ENCODE measurements around the gene BANK1. TPM values are rescaled to one million over a fixed set of nuclear protein-coding genes. Genes with fewer than 3 reads are reported as not detected.

Gene BANK1
- total RNA-seq, 2 donors from 2014 or later = 0.22 to 0.46 TPM

- no peak for ATAC-seq (replicated peaks in 1 of 2)
- Mint-ChIP-seq H3K4me1 (ENCODE audit: low read depth) (no peaks in the 10 kb centered on the region), H3K36me3 (ENCODE audit: insufficient read depth in 2 of 2) (no peaks in the 10 kb centered on the region), H3K4me3 (no peak overlapping the region), H3K9me3 (no peaks in the 10 kb centered on the region), H3K27ac (no peak overlapping the region), H3K27me3 (ENCODE audit: low read depth) (no peaks in the 10 kb centered on the region)
- DNase-seq = no peak
Observed at GRCh38 chr4:102037566-102037965, 247.0 kb downstream of the BANK1 start.

GRCh38 chr4:102042871-102043802 is 252.6 kb downstream of the BANK1 start:
- Mint-ChIP-seq H3K4me1 (ENCODE audit: low read depth) (no peaks in the 10 kb centered on the region), H3K27ac (no peak overlapping the region), H3K27me3 (ENCODE audit: low read depth) (no peaks in the 10 kb centered on the region), H3K9me3 (no peaks in the 10 kb centered on the region), H3K4me3 (no peak overlapping the region), H3K36me3 (ENCODE audit: insufficient read depth in 2 of 2) (no peaks in the 10 kb centered on the region)
- ATAC-seq (replicated peaks in 1 of 2) = no peak
- no peak for DNase-seq

GRCh38 chr4:102047616-102048015 is 257.1 kb downstream of the BANK1 start:
- Mint-ChIP-seq H3K4me1 (ENCODE audit: low read depth) (no peaks in the 10 kb centered on the region), H3K27ac (no peak overlapping the region), H3K27me3 (ENCODE audit: low read depth) (no peaks in the 10 kb centered on the region), H3K4me3 (no peak overlapping the region), H3K9me3 (no peaks in the 10 kb centered on the region), H3K36me3 (ENCODE audit: insufficient read depth in 2 of 2) (no peaks in the 10 kb centered on the region)
- ATAC-seq (replicated peaks in 1 of 2) = no peak
- DNase-seq = no peak

GRCh38 chr4:102055805-102056204 is 265.3 kb downstream of the BANK1 start:
- ATAC-seq (replicated peaks in 1 of 2) = no peak
- DNase-seq = no peak
- no peaks in the 10 kb centered on the region for H3K4me1 Mint-ChIP-seq (ENCODE audit: low read depth)
- H3K9me3 Mint-ChIP-seq = no peaks in the 10 kb centered on the region
- H3K27me3 Mint-ChIP-seq (ENCODE audit: low read depth) = no peaks in the 10 kb centered on the region
- H3K27ac Mint-ChIP-seq = no peak overlapping the region
- H3K4me3 Mint-ChIP-seq = no peak overlapping the region
- no peaks in the 10 kb centered on the region for H3K36me3 Mint-ChIP-seq (ENCODE audit: insufficient read depth in 2 of 2)

GRCh38 chr4:102057122-102057521 is 266.6 kb downstream of the BANK1 start:
- no peaks in the 10 kb centered on the region for H3K36me3 Mint-ChIP-seq (ENCODE audit: insufficient read depth in 2 of 2)
- DNase-seq (no peak), ATAC-seq (replicated peaks in 1 of 2) (no peak)
- H3K27ac Mint-ChIP-seq = no peak overlapping the region
- H3K27me3 Mint-ChIP-seq (ENCODE audit: low read depth) = no peaks in the 10 kb centered on the region
- H3K9me3 Mint-ChIP-seq = no peaks in the 10 kb centered on the region
- no peak overlapping the region for H3K4me3 Mint-ChIP-seq
- no peaks in the 10 kb centered on the region for H3K4me1 Mint-ChIP-seq (ENCODE audit: low read depth)

GRCh38 chr4:102061133-102061532 is 270.6 kb downstream of the BANK1 start:
- ATAC-seq (replicated peaks in 1 of 2) (no peak), DNase-seq (no peak)
- H3K9me3 Mint-ChIP-seq = no peaks in the 10 kb centered on the region
- H3K4me1 Mint-ChIP-seq (ENCODE audit: low read depth) = no peaks in the 10 kb centered on the region
- no peaks in the 10 kb centered on the region for H3K36me3 Mint-ChIP-seq (ENCODE audit: insufficient read depth in 2 of 2)
- no peak overlapping the region for H3K27ac Mint-ChIP-seq
- H3K27me3 Mint-ChIP-seq (ENCODE audit: low read depth) = no peaks in the 10 kb centered on the region
- H3K4me3 Mint-ChIP-seq = no peak overlapping the region

GRCh38 chr4:102064747-102065442 is 274.4 kb downstream of the BANK1 start:
- H3K36me3 Mint-ChIP-seq (ENCODE audit: insufficient read depth in 2 of 2) = no peaks in the 10 kb centered on the region

GRCh38 chr4:102076622-102077021 is 286.1 kb downstream of the BANK1 start:
- ATAC-seq (replicated peaks in 1 of 2) (no peak), DNase-seq (no peak)
- no peaks in the 10 kb centered on the region for H3K9me3 Mint-ChIP-seq
- H3K4me3 Mint-ChIP-seq = no peak overlapping the region
- H3K36me3 Mint-ChIP-seq (ENCODE audit: insufficient read depth in 2 of 2) = no peaks in the 10 kb centered on the region
- H3K27me3 Mint-ChIP-seq (ENCODE audit: low read depth) = no peaks in the 10 kb centered on the region
- no peak overlapping the region for H3K27ac Mint-ChIP-seq
- no peaks in the 10 kb centered on the region for H3K4me1 Mint-ChIP-seq (ENCODE audit: low read depth)

More at GRCh38 chr4:102064747-102065442, 274.4 kb downstream of the BANK1 start:
- Mint-ChIP-seq H3K4me1 (ENCODE audit: low read depth) (no peaks in the 10 kb centered on the region), H3K9me3 (no peaks in the 10 kb centered on the region), H3K27me3 (ENCODE audit: low read depth) (no peaks in the 10 kb centered on the region), H3K27ac (no peak overlapping the region), H3K4me3 (no peak overlapping the region)
- ATAC-seq (replicated peaks in 1 of 2) (no peak), DNase-seq (no peak)

- H3K27ac Mint-ChIP-seq = no peak overlapping the region
- ATAC-seq (replicated peaks in 1 of 2) = no peak
Observed at GRCh38 chr4:102080184-102080583, 289.7 kb downstream of the BANK1 start.

GRCh38 chr4:102089850-102090621 is 299.5 kb downstream of the BANK1 start:
- no peaks in the 10 kb centered on the region for H3K36me3 Mint-ChIP-seq (ENCODE audit: insufficient read depth in 2 of 2)
- H3K27ac Mint-ChIP-seq = no peak overlapping the region
- no peak overlapping the region for H3K4me3 Mint-ChIP-seq
- no peaks in the 10 kb centered on the region for H3K4me1 Mint-ChIP-seq (ENCODE audit: low read depth)
- DNase-seq = no peak
- peaks cover 6% of the 10 kb centered on the region for H3K27me3 Mint-ChIP-seq (ENCODE audit: low read depth)
- no peaks in the 10 kb centered on the region for H3K9me3 Mint-ChIP-seq
- ATAC-seq (replicated peaks in 1 of 2) = no peak

More at GRCh38 chr4:102080184-102080583, 289.7 kb downstream of the BANK1 start:
- no peak for DNase-seq
- no peaks in the 10 kb centered on the region for H3K27me3 Mint-ChIP-seq (ENCODE audit: low read depth)
- no peaks in the 10 kb centered on the region for H3K36me3 Mint-ChIP-seq (ENCODE audit: insufficient read depth in 2 of 2)
- no peaks in the 10 kb centered on the region for H3K4me1 Mint-ChIP-seq (ENCODE audit: low read depth)
- no peaks in the 10 kb centered on the region for H3K9me3 Mint-ChIP-seq
- no peak overlapping the region for H3K4me3 Mint-ChIP-seq

- Mint-ChIP-seq H3K4me1 (ENCODE audit: low read depth) (no peaks in the 10 kb centered on the region), H3K27ac (no peak overlapping the region), H3K36me3 (ENCODE audit: insufficient read depth in 2 of 2) (no peaks in the 10 kb centered on the region), H3K4me3 (no peak overlapping the region), H3K9me3 (no peaks in the 10 kb centered on the region), H3K27me3 (ENCODE audit: low read depth) (peaks cover 6% of the 10 kb centered on the region)
- ATAC-seq (replicated peaks in 1 of 2) = no peak
- DNase-seq = no peak
Observed at GRCh38 chr4:102091656-102092055, 301.1 kb downstream of the BANK1 start.

GRCh38 chr4:102094481-102094880 is 304.0 kb downstream of the BANK1 start:
- Mint-ChIP-seq H3K4me1 (ENCODE audit: low read depth) (no peaks in the 10 kb centered on the region), H3K36me3 (ENCODE audit: insufficient read depth in 2 of 2) (no peaks in the 10 kb centered on the region), H3K27me3 (ENCODE audit: low read depth) (peaks cover 6% of the 10 kb centered on the region), H3K27ac (no peak overlapping the region), H3K9me3 (no peaks in the 10 kb centered on the region), H3K4me3 (no peak overlapping the region)
- DNase-seq (no peak), ATAC-seq (replicated peaks in 1 of 2) (no peak)

- no peaks in the 10 kb centered on the region for H3K27me3 Mint-ChIP-seq (ENCODE audit: low read depth)
- H3K9me3 Mint-ChIP-seq = peaks cover 11 to 17% of the 10 kb centered on the region in 2 donors
- no peak overlapping the region for H3K27ac Mint-ChIP-seq
- DNase-seq = no peak
- ATAC-seq (replicated peaks in 1 of 2) = no peak
- H3K36me3 Mint-ChIP-seq (ENCODE audit: insufficient read depth in 2 of 2) = peaks cover 3 to 9% of the 10 kb centered on the region in 2 donors
- H3K4me3 Mint-ChIP-seq = no peak overlapping the region
- no peaks in the 10 kb centered on the region for H3K4me1 Mint-ChIP-seq (ENCODE audit: low read depth)
Observed at GRCh38 chr4:102103368-102103767, 312.8 kb downstream of the BANK1 start.
